PC-9 (cell line): ENCODE measurements around the gene STRIT1. TPM values are rescaled to one million over a fixed set of nuclear protein-coding genes. Genes with fewer than 3 reads are reported as not detected.

ENCODE experiments used
- BruUV-seq: library from RNA; stranded (reverse); fragments of 400-500 nt; replicated peaks from 2 replicates; lab custom pipeline; 2021; lab: Mats Ljungman, UMichigan
- CTCF ChIA-PET: fragments of 300-600 bp; sonication (Branson Sonifier 250); formaldehyde crosslinking; loops from one replicate; lab custom pipeline; 2022; ENCODE audit warnings: antibody characterized with exemption; lab: Charles Lee
- POLR2A ChIA-PET: fragments of 300-600 bp; sonication (Branson Sonifier 250); formaldehyde crosslinking; loops from one replicate; lab custom pipeline; 2022; ENCODE audit warnings: antibody characterized with exemption; ENCODE audit not compliant: unreplicated experiment; lab: Charles Lee
- DNase-seq, 2 experiments: peaks; one replicate each; pipeline versions ENCODE4 v3.0.0 to v3.0.0-alpha.2; 2015 to 2022; ENCODE audit warnings: mixed read lengths in 1 of 2
- H2AFZ ChIP-seq: fragments of 200-600 bp; sonication (generic); 2 replicates; pipeline ENCODE4 v1.8.1; 2017; ENCODE audit warnings: antibody characterized with exemption
- H3F3A ChIP-seq: fragments of 200-600 bp; sonication (generic); 2 replicates; pipeline ENCODE4 v1.8.1; 2017; ENCODE audit warnings: antibody characterized with exemption, mild to moderate bottlenecking, low read depth; ENCODE audit not compliant: insufficient read depth
- H3K27ac ChIP-seq: fragments of 200-600 bp; sonication (generic); 2 replicates; pipeline ENCODE4 v1.6.1; 2016; ENCODE audit warnings: mixed run types
- H3K27me3 ChIP-seq: fragments of 200-600 bp; sonication (generic); 2 replicates; pipeline ENCODE4 v1.6.1; 2016; ENCODE audit warnings: low read depth, mixed run types; ENCODE audit not compliant: insufficient read depth
- H3K36me3 ChIP-seq: fragments of 200-600 bp; sonication (generic); 2 replicates; pipeline ENCODE4 v1.6.1; 2016; ENCODE audit warnings: low read depth, mixed run types
- H3K4me1 ChIP-seq: fragments of 200-600 bp; sonication (generic); replicated peaks from 2 replicates; pipeline ENCODE4 v1.6.1; 2016; ENCODE audit warnings: mixed run types; ENCODE audit not compliant: insufficient read depth
- H3K4me2 ChIP-seq: fragments of 200-600 bp; sonication (generic); 2 replicates; pipeline ENCODE4 v1.6.1; 2017; ENCODE audit warnings: mixed run types
- H3K4me3 ChIP-seq: fragments of 200-600 bp; sonication (generic); 2 replicates; pipeline ENCODE4 v1.6.1; 2016; ENCODE audit warnings: mixed run types
- H3K79me2 ChIP-seq: fragments of 200-600 bp; sonication (generic); 2 replicates; pipeline ENCODE4 v1.6.1; 2017; ENCODE audit warnings: low read depth, mixed run types
- H3K9me2 ChIP-seq: fragments of 200-600 bp; sonication (generic); 2 replicates; pipeline ENCODE4 v1.8.1; 2017; ENCODE audit warnings: mild to moderate bottlenecking; ENCODE audit not compliant: insufficient read depth
- H3K9me3 ChIP-seq: fragments of 200-600 bp; sonication (generic); 2 replicates; pipeline ENCODE4 v1.8.1; 2016; ENCODE audit warnings: low read depth; ENCODE audit not compliant: insufficient read depth
- H4K20me1 ChIP-seq: fragments of 200-600 bp; sonication (generic); 2 replicates; pipeline ENCODE4 v1.8.1; 2017; ENCODE audit not compliant: insufficient read depth
- CTCF ChIP-seq: fragments of 200-600 bp; sonication (generic); conservative IDR thresholded peaks from 2 replicates; pipeline ENCODE4 v1.6.1; 2017; ENCODE audit warnings: mixed run types, antibody characterized with exemption, mild to moderate bottlenecking, moderate library complexity
- EZH2 ChIP-seq: fragments of 200-600 bp; sonication (generic); IDR thresholded peaks from 2 replicates; pipeline ENCODE4 v1.8.0; 2017; ENCODE audit warnings: antibody characterized with exemption, low read depth
- intact Hi-C: fragments of 100-400 bp; cut with micrococcal nuclease; formaldehyde crosslinking; loops from one replicate; pipeline ENCODE4 v1.10.0; 2022; ENCODE audit not compliant: unreplicated experiment
- total RNA-seq: library from RNA; stranded (reverse); gene quantifications from 2 replicates; pipeline ENCODE4 v1.2.3, GENCODE V29; 2021

The STRIT1 gene
- total RNA-seq, 1 experiment from 2014 or later: not detected

GRCh38 chr3:155252021-155252420, 41.5 kb downstream of the STRIT1 start:
- Histone ChIP-seq H2AFZ (no peak overlapping the region), H3F3A (no peaks in the 10 kb centered on the region), H3K9me2 (peaks cover 6% of the 10 kb centered on the region; the same call in 1 of the 2 replicates), H3K36me3 (no peaks in the 10 kb centered on the region), H3K4me1 (no peaks in the 10 kb centered on the region), H3K9me3 (no peaks in the 10 kb centered on the region), H4K20me1 (no peaks in the 10 kb centered on the region), H3K79me2 (no peaks in the 10 kb centered on the region), H3K27me3 (no peaks in the 10 kb centered on the region), H3K27ac (no peak overlapping the region), H3K4me3 (no peak overlapping the region), H3K4me2 (no peak overlapping the region)
- TF ChIP-seq CTCF (no peak), EZH2 (no peak)
- CTCF ChIA-PET: no interaction called here
- POLR2A ChIA-PET: no interaction called here
- no peak for DNase-seq
- no TSS peak for BruUV-seq
- intact Hi-C loops: no loop called here

- TF ChIP-seq EZH2 (no peak), CTCF (no peak)
- H3K27ac ChIP-seq: no peak overlapping the region
- no peaks in the 10 kb centered on the region for H4K20me1 ChIP-seq
- ChIA-PET CTCF (no interaction called here), POLR2A (no interaction called here)
- no peaks in the 10 kb centered on the region for H3K9me2 ChIP-seq
- H3K9me3 ChIP-seq: no peaks in the 10 kb centered on the region
- H3K4me3 ChIP-seq: no peak overlapping the region
- intact Hi-C loops: no loop called here
- H3K4me2 ChIP-seq: no peak overlapping the region
- no peaks in the 10 kb centered on the region for H3K79me2 ChIP-seq
- no peaks in the 10 kb centered on the region for H3F3A ChIP-seq
- H2AFZ ChIP-seq: no peak overlapping the region
- H3K4me1 ChIP-seq: no peaks in the 10 kb centered on the region
- no TSS peak for BruUV-seq
- H3K27me3 ChIP-seq: no peaks in the 10 kb centered on the region
- no peaks in the 10 kb centered on the region for H3K36me3 ChIP-seq
- DNase-seq: no peak
Measured at GRCh38 chr3:155248531-155249187, 44.8 kb downstream of the STRIT1 start.

- Histone ChIP-seq H4K20me1 (no peaks in the 10 kb centered on the region), H3K4me1 (no peaks in the 10 kb centered on the region), H3K27me3 (no peaks in the 10 kb centered on the region), H3K27ac (no peak overlapping the region), H3K4me2 (no peak overlapping the region), H3K9me3 (no peaks in the 10 kb centered on the region), H3K79me2 (no peaks in the 10 kb centered on the region), H2AFZ (no peak overlapping the region), H3K9me2 (no peaks in the 10 kb centered on the region), H3K36me3 (no peaks in the 10 kb centered on the region), H3F3A (no peaks in the 10 kb centered on the region), H3K4me3 (no peak overlapping the region)
- intact Hi-C loops: no loop called here
- no peak for DNase-seq
- BruUV-seq: no TSS peak
- ChIA-PET POLR2A (no interaction called here), CTCF (no interaction called here)
- no peak for TF ChIP-seq EZH2
- TF ChIP-seq CTCF: no peak
Measured at GRCh38 chr3:155244699-155245098, 48.8 kb downstream of the STRIT1 start.
